ENCODE results near the gene CLSTN2.

Gene CLSTN2

DNA sequence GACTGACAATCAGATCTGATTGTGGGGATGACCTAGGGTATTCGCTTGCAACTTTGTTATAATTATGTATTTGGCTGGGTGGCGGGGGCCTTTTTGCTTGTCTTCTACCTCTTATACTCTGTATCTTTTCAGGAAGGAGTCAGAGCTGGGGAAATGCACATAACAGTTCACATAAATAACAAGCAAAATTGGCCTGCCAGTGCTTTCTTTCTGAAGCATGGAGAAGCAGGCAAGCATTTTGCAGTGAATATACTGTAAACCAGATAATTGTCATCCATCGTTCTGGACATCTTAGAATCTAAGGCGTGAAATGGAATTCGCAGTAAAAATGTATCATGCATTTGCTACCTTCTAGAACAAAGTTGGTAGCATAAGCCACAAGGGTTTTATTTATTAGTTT lies 227.6 kb downstream of the CLSTN2 start:
- Histone ChIP-seq H3K4me3 (no peak overlapping the region), H3K27me3 (no peaks in the 10 kb centered on the region), H3K36me3 (no peaks in the 10 kb centered on the region), H3K9me3 (no peaks in the 10 kb centered on the region), H3K27ac (no peak overlapping the region), H3K4me1 (no peaks in the 10 kb centered on the region)
- intact Hi-C loops (cut with DNase I; ENCODE audit: low total_unique reads): no loop called here
- no peak for DNase-seq
- TF ChIP-seq, protein P1, sequence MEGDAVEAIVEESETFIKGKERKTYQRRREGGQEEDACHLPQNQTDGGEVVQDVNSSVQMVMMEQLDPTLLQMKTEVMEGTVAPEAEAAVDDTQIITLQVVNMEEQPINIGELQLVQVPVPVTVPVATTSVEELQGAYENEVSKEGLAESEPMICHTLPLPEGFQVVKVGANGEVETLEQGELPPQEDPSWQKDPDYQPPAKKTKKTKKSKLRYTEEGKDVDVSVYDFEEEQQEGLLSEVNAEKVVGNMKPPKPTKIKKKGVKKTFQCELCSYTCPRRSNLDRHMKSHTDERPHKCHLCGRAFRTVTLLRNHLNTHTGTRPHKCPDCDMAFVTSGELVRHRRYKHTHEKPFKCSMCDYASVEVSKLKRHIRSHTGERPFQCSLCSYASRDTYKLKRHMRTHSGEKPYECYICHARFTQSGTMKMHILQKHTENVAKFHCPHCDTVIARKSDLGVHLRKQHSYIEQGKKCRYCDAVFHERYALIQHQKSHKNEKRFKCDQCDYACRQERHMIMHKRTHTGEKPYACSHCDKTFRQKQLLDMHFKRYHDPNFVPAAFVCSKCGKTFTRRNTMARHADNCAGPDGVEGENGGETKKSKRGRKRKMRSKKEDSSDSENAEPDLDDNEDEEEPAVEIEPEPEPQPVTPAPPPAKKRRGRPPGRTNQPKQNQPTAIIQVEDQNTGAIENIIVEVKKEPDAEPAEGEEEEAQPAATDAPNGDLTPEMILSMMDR (IDR thresholded peaks at IDR 0.05): no peak

DNA sequence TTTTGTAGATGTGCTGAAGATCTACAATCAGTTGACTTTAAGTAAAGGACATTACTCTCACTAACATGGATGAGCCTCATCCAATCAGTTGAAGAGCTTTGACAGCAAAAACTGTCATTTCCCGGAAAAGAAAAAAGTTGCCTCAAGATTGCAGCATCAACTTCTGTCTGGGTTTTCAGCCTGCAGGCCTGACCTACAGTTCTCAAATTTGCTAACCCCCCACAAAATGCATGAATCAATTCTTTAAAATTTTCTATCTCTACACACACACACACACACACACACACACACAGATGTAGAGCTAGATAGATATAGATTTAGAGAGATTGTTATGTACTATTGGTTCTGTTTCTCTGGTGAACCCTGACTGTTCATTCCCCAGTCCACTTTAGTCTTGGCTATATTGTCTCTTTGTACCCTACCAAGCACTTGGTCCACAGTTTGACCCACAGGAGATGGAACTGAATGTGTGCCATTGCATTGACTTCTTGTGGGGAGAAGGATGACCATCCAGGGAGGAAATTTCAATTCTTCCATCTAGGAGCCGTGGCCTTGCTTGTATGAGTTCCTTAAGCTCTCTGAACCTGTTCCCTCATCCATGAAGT lies 228.3 kb downstream of the CLSTN2 start:
- Histone ChIP-seq H3K4me3 (no peak overlapping the region), H3K9me3 (no peaks in the 10 kb centered on the region), H3K27ac (no peak overlapping the region), H3K4me1 (peaks cover 0 to 3% (median 0%) of the 10 kb centered on the region in 4 donors), H3K27me3 (no peaks in the 10 kb centered on the region), H3K36me3 (no peaks in the 10 kb centered on the region)
- intact Hi-C loops (cut with DNase I; ENCODE audit: low total_unique reads): no loop called here
- no peak for DNase-seq
- TF ChIP-seq, protein P1 (IDR thresholded peaks at IDR 0.05): no peak

DNA sequence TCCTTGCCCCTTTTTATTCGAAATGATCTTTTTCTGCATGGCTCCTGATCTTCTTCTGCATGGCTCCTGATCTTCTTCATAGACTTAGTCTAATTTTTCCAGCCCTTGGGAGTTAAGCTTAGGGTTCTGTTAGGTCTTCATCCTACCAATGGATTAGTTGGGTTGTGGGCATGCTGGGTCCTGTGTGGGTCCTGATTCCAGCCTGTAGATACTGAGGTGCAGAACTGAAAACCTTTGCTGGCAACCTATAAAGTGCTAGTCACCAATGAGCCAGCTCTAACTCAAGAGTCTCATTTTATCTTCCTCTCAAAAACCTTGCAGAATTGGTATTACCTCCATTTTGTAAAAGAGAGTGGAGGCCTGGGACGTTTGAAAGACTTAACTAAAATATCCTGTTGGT lies 229.2 kb downstream of the CLSTN2 start:
- Histone ChIP-seq H3K36me3 (no peaks in the 10 kb centered on the region), H3K4me1 (peaks cover 0 to 3% (median 0%) of the 10 kb centered on the region in 4 donors), H3K9me3 (no peaks in the 10 kb centered on the region), H3K4me3 (no peak overlapping the region), H3K27me3 (no peaks in the 10 kb centered on the region), H3K27ac (no peak overlapping the region)
- no peak for DNase-seq
- intact Hi-C loops (cut with DNase I; ENCODE audit: low total_unique reads): no loop called here
- TF ChIP-seq, protein P1 (IDR thresholded peaks at IDR 0.05): no peak

DNA sequence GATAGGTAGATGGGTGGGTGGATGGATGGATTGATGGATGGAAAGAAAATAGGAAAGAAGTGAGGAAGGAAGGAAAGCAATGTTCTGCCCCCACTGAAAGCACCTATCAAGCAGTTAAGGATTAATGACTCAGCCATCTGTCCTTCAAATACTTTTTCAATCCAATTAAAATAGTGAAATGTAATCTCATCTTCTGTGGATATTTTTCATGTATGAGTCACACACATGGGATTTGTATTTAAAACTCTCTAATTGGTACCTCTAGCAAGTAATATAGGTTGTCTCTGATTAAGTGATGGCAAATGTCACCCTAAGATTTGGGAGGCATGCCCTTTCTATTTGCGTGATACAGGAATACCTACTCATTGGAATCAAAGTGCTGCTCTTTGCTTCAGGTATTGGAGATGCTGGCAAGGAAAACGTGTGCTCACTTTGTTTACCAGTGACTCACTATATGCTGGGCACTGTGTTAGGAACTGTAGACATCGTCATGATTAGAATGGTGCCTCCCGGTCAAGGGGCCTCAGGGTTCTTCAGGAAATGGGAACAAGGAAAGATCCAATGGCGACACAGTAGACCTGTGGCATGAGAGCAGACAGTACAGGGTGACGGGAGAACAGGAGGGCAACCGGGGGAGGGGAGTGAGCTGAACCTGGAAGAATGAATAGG lies 230.1 kb downstream of the CLSTN2 start:
- TF ChIP-seq, protein P1 (IDR thresholded peaks at IDR 0.05): no peak
- H3K27ac ChIP-seq: no peak overlapping the region
- H3K36me3 ChIP-seq: no peaks in the 10 kb centered on the region
- peaks cover 0 to 3% (median 0%) of the 10 kb centered on the region in 4 donors for H3K4me1 ChIP-seq
- intact Hi-C loops (cut with DNase I; ENCODE audit: low total_unique reads): no loop called here
- DNase-seq: no peak
- H3K4me3 ChIP-seq: no peak overlapping the region
- no peaks in the 10 kb centered on the region for H3K9me3 ChIP-seq
- H3K27me3 ChIP-seq: no peaks in the 10 kb centered on the region

DNA sequence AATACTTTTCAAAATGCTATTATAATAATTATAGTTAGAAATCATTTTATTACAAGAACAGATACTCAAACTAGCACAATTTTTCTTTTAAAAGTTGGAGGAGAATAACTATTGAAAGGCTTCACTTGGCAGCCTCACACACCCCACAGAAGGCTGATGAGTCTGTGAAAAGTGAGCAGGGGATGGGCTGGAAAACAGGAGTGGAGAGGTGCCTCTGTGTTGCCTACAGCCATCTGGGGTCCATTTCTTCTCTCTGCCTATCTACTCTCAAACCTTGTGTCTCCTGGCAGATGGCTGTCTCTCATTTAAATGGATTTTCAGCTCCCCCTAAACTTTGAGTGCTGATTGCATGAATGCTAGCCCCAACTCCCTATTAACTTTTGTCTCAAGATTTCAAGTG lies 230.8 kb downstream of the CLSTN2 start:
- intact Hi-C loops (cut with DNase I; ENCODE audit: low total_unique reads): no loop called here

More for the DNA sequence above, 230.8 kb downstream of the CLSTN2 start:
- H3K4me1 ChIP-seq: peaks cover 0 to 3% (median 0%) of the 10 kb centered on the region in 4 donors
- no peaks in the 10 kb centered on the region for H3K36me3 ChIP-seq
- H3K27ac ChIP-seq: no peak overlapping the region
- H3K9me3 ChIP-seq: no peaks in the 10 kb centered on the region
- TF ChIP-seq, protein P1 (IDR thresholded peaks at IDR 0.05): no peak
- no peak for DNase-seq
- H3K4me3 ChIP-seq: no peak overlapping the region
- no peaks in the 10 kb centered on the region for H3K27me3 ChIP-seq

Measured in tibial artery (tissue), 4 donors.